Gastrocnemius medialis (tissue), 4 donors: Measurements from ENCODE around the gene GALR1. TPM values are rescaled to one million over a fixed set of nuclear protein-coding genes. Genes with fewer than 3 reads are reported as not detected.

ENCODE experiments used
- ATAC-seq, 2 donors: fragments of 150-250 bp; one replicate each; pipeline ENCODE4 v1.9.1; 2016
- DNase-seq, 2 donors: peaks; one replicate each; pipeline ENCODE4 v3.0.0-alpha.2; 2019
- H3K27ac ChIP-seq, 4 donors: fragments of 200-600 bp; sonication (generic); 1 replicate in 1 of 4; 2 replicates in 3 of 4; pipeline ENCODE4 v1.5.1; 2016 to 2018; ENCODE audit warnings: mild to moderate bottlenecking in 2 of 4, moderate library complexity in 1 of 4
- H3K27me3 ChIP-seq, 3 donors: fragments of 200-600 bp; sonication (generic) in 2 of 3; 1 replicate in 1 of 3; 2 replicates in 2 of 3; pipeline versions ENCODE4 v1.5.1 to v1.6.0; 2016 to 2019; ENCODE audit warnings: mild to moderate bottlenecking in 1 of 3, moderate library complexity in 1 of 3
- H3K36me3 ChIP-seq, 2 donors: fragments of 200-600 bp; sonication (generic) in 1 of 2; one replicate each; pipeline ENCODE4 v1.5.1; 2017 to 2018
- H3K4me1 ChIP-seq, 2 donors: fragments of 200-600 bp; sonication (generic) in 1 of 2; one replicate each; pipeline ENCODE4 v1.5.1; 2016 to 2017; ENCODE audit warnings: mild to moderate bottlenecking in 2 of 2
- H3K4me3 ChIP-seq, 4 donors: fragments of 200-600 bp; sonication (generic) in 3 of 4; 1 replicate in 1 of 4; 2 replicates in 3 of 4; pipeline ENCODE4 v1.5.1; 2016 to 2019; ENCODE audit warnings: mild to moderate bottlenecking in 2 of 4
- H3K9me3 ChIP-seq, 3 donors: fragments of 200-600 bp; sonication (generic) in 2 of 3; 1 replicate in 1 of 3; 2 replicates in 2 of 3; pipeline ENCODE4 v1.5.1; 2016 to 2019
- POLR2A ChIP-seq, 2 donors: fragments of 450-650 bp; IDR thresholded peaks; one replicate each; pipeline ENCODE4 v1.6.1; 2017; ENCODE audit warnings: antibody characterized with exemption in 2 of 2, mild to moderate bottlenecking in 2 of 2, moderate library complexity in 2 of 2
- in situ Hi-C, 4 donors: fragments of 200-750 bp; cut with MboI; loops; one replicate each; pipeline versions ENCODE4 v1.15.0 to v1.8.0; 2017; ENCODE audit warnings: low sequenced_read_pairs in 4 of 4
- intact Hi-C: fragments of 100-400 bp; cut with DNase I; formaldehyde crosslinking; loops from one replicate; pipeline ENCODE4 v1.15.1; 2023; ENCODE audit warnings: low total_unique reads
- total RNA-seq, 4 donors: library from RNA; depleted of rRNA; stranded (reverse); fragments of >200 nt; gene quantifications; one replicate each; pipeline versions ENCODE4 v1.1.0 to v1.2.3, GENCODE V29; 2016
- TF ChIP-seq, protein P1 (sequence below), 5 experiments: fragments of 450-650 bp in 3 of 5; fragments of 200-600 bp in 2 of 5; sonication (generic) in 2 of 5; IDR thresholded peaks in 4 of 5; conservative IDR thresholded peaks in 1 of 5; 1 replicate in 4 of 5; 2 replicates in 1 of 5; pipeline ENCODE4 v1.5.1; 2016 to 2019; ENCODE audit warnings: antibody characterized with exemption in 5 of 5, mild to moderate bottlenecking in 3 of 5, moderate library complexity in 3 of 5

GALR1 gene
- total RNA-seq, 4 donors from 2014 or later: not detected

GRCh38 chr18:77314511-77314910 is 64.9 kb downstream of the GALR1 start:
- intact Hi-C loops (no loop called here), in situ Hi-C loops (no loop called here)
- Histone ChIP-seq H3K27ac (no peak overlapping the region), H3K9me3 (no peaks in the 10 kb centered on the region), H3K4me3 (no peak overlapping the region), H3K27me3 (no peaks in the 10 kb centered on the region), H3K36me3 (no peaks in the 10 kb centered on the region), H3K4me1 (no peaks in the 10 kb centered on the region)
- TF ChIP-seq POLR2A (IDR thresholded peaks at IDR 0.05): no peak
- TF ChIP-seq, protein P1, sequence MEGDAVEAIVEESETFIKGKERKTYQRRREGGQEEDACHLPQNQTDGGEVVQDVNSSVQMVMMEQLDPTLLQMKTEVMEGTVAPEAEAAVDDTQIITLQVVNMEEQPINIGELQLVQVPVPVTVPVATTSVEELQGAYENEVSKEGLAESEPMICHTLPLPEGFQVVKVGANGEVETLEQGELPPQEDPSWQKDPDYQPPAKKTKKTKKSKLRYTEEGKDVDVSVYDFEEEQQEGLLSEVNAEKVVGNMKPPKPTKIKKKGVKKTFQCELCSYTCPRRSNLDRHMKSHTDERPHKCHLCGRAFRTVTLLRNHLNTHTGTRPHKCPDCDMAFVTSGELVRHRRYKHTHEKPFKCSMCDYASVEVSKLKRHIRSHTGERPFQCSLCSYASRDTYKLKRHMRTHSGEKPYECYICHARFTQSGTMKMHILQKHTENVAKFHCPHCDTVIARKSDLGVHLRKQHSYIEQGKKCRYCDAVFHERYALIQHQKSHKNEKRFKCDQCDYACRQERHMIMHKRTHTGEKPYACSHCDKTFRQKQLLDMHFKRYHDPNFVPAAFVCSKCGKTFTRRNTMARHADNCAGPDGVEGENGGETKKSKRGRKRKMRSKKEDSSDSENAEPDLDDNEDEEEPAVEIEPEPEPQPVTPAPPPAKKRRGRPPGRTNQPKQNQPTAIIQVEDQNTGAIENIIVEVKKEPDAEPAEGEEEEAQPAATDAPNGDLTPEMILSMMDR (IDR thresholded peaks at IDR 0.05 in 4 of 5, conservative IDR thresholded peaks at IDR 0.05 in 1 of 5): no peak
- DNase-seq (no peak), ATAC-seq (no peak)

- no peaks in the 10 kb centered on the region for H3K27me3 ChIP-seq
- ATAC-seq (no peak), DNase-seq (no peak)
- intact Hi-C loops (no loop called here), in situ Hi-C loops (no loop called here)
- no peak overlapping the region for H3K27ac ChIP-seq
- no peak overlapping the region for H3K4me3 ChIP-seq
- no peak for TF ChIP-seq POLR2A (IDR thresholded peaks at IDR 0.05)
- TF ChIP-seq, protein P1 (IDR thresholded peaks at IDR 0.05 in 4 of 5, conservative IDR thresholded peaks at IDR 0.05 in 1 of 5): no peak
- H3K4me1 ChIP-seq: no peaks in the 10 kb centered on the region
- no peaks in the 10 kb centered on the region for H3K9me3 ChIP-seq
- no peaks in the 10 kb centered on the region for H3K36me3 ChIP-seq
Observed at GRCh38 chr18:77314952-77315351, 65.3 kb downstream of the GALR1 start.

- Histone ChIP-seq H3K9me3 (no peaks in the 10 kb centered on the region), H3K4me3 (no peak overlapping the region), H3K27ac (no peak overlapping the region), H3K4me1 (peaks cover 3 to 7% of the 10 kb centered on the region in 2 donors), H3K27me3 (no peaks in the 10 kb centered on the region), H3K36me3 (no peaks in the 10 kb centered on the region)
- DNase-seq (no peak), ATAC-seq (no peak)
- TF ChIP-seq, protein P1 (IDR thresholded peaks at IDR 0.05 in 4 of 5, conservative IDR thresholded peaks at IDR 0.05 in 1 of 5): no peak
- TF ChIP-seq POLR2A (IDR thresholded peaks at IDR 0.05): no peak
- in situ Hi-C loops (no loop called here), intact Hi-C loops (no loop called here)
Observed at GRCh38 chr18:77316008-77316407, 66.4 kb downstream of the GALR1 start.

DNA sequence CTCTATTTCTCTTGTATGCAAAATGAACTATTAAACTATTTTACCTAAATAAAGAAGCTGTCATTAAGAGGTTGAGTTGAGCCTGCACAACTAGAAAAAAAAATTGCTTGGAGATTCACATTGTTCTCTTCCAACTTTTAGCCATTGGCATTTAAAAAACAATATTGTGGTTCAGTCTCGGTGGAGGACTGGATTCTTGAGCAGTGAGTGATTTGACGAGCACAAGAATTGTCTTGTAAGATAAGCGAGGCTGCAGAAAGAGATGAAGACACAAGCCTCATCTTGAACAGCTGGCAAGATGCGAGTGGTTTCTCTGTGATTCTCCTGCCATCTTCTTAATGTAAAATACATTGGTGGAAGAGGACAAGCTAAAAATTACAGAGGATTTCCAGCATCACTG is 67.0 kb downstream of the GALR1 start:
- no peak for TF ChIP-seq POLR2A (IDR thresholded peaks at IDR 0.05)
- TF ChIP-seq, protein P1 (IDR thresholded peaks at IDR 0.05 in 4 of 5, conservative IDR thresholded peaks at IDR 0.05 in 1 of 5): no peak
- in situ Hi-C loops: no loop called here

DNA sequence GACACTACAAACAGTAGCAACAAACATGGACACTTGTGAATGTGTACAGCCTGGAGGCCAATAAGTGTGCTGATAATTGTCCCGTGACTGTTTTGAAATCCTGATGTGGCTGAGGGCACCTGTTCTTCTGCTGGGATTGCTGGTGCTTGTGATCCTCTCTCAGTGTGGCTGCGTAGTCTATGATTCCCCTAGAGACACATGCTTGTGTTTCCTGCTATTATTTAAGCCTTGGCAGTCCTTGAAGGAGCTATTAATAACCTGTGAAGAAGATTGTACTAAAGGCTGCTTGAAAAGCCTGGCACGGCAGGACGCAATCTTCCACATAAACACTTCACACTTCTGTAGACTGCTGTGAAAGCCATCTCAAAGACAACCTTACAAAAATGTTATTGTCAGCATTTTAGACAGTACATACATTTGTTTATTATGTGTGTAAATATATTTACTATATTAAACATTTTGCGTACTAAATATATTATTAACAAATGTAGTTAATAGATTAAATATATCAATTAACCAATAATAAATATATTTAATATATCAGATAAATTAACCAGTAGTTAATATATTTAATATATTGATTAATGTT is 71.4 kb downstream of the GALR1 start:
- peak overlapping the region in 2 of 4 donors; percentile 1 to 9 for H3K27ac ChIP-seq
- ATAC-seq (peak; percentile 92), DNase-seq (peak; percentile 31 to 50)
- TF ChIP-seq POLR2A (IDR thresholded peaks at IDR 0.05): no peak
- TF ChIP-seq, protein P1 (IDR thresholded peaks at IDR 0.05 in 4 of 5, conservative IDR thresholded peaks at IDR 0.05 in 1 of 5): no peak
- H3K9me3 ChIP-seq: no peaks in the 10 kb centered on the region
- peaks cover 3 to 9% of the 10 kb centered on the region in 2 donors for H3K4me1 ChIP-seq
- in situ Hi-C loops: no loop called here
- H3K36me3 ChIP-seq: no peaks in the 10 kb centered on the region
- intact Hi-C loops: no loop called here
- H3K4me3 ChIP-seq: no peak overlapping the region
- H3K27me3 ChIP-seq: no peaks in the 10 kb centered on the region

More for the DNA sequence above, 67.0 kb downstream of the GALR1 start:
- Histone ChIP-seq H3K36me3 (no peaks in the 10 kb centered on the region), H3K27ac (no peak overlapping the region), H3K4me3 (no peak overlapping the region), H3K4me1 (peaks cover 3 to 9% of the 10 kb centered on the region in 2 donors), H3K9me3 (no peaks in the 10 kb centered on the region), H3K27me3 (no peaks in the 10 kb centered on the region)
- ATAC-seq (no peak), DNase-seq (no peak)
- intact Hi-C loops: no loop called here
